Prostate gland (tissue), 2 donors: ENCODE measurements around the gene DNAH12.

Source experiments
- CTCF ChIP-seq, 4 experiments: fragments of 200-600 bp in 2 of 4; fragments of 450-650 bp in 2 of 4; sonication (generic) in 2 of 4; IDR thresholded peaks; 1 replicate in 3 of 4; 2 replicates in 1 of 4; pipeline ENCODE4 v1.5.1; 2016 to 2019; ENCODE audit warnings: antibody characterized with exemption in 4 of 4, mild to moderate bottlenecking in 2 of 4, moderate library complexity in 2 of 4
- POLR2A ChIP-seq: fragments of 450-650 bp; IDR thresholded peaks from one replicate; pipeline ENCODE4 v1.6.1; 2016; ENCODE audit warnings: antibody characterized with exemption, mild to moderate bottlenecking
- POLR2AphosphoS5 ChIP-seq: sonication (generic); formaldehyde crosslinking; IDR thresholded peaks from one replicate; pipeline ENCODE4 v1.6.1; 2017; ENCODE audit warnings: antibody characterized with exemption

- TF ChIP-seq POLR2AphosphoS5 (no peak), CTCF (IDR thresholded peaks at IDR 0.05) (no peak), POLR2A (no peak)
These were observed 150.2 kb downstream of the DNAH12 start for GRCh38 chr3:57393977-57394376.
